ENCODE measurements around the gene BCAS3.
A peak's percentile ranks its signal among the peaks of the same experiment; 100 is the strongest.

GRCh38 chr17:61399131-61400065 lies 721.7 kb downstream of the BCAS3 start, which contains the start of gene TBX2:
- peak; percentile 44 for TF ChIP-seq EZH2 (IDR thresholded peaks at IDR 0.05; ENCODE audit: borderline replicate concordance, low read depth, low read length, poor library complexity, severe bottlenecking)
- TF ChIP-seq CTCF (conservative IDR thresholded peaks at IDR 0.05; ENCODE audit: low read depth, low read length): no peak

All from A673 (cell line).